Peyer's patch (tissue), 4 donors: Measurements from ENCODE around the gene PRXL2B.

Experiments
- POLR2A ChIP-seq, 2 donors: fragments of 450-650 bp; IDR thresholded peaks; one replicate each; pipeline ENCODE4 v1.5.1; 2017; ENCODE audit warnings: antibody characterized with exemption in 2 of 2, mild to moderate bottlenecking in 2 of 2, moderate library complexity in 2 of 2
- TF ChIP-seq, protein P1 (sequence below), 6 experiments: fragments of 450-650 bp in 4 of 6; fragments of 200-600 bp in 2 of 6; sonication (generic) in 1 of 6; IDR thresholded peaks; one replicate each; pipeline ENCODE4 v1.5.1; 2017 to 2019; ENCODE audit warnings: antibody characterized with exemption in 6 of 6, mild to moderate bottlenecking in 3 of 6, moderate library complexity in 1 of 6

DNA sequence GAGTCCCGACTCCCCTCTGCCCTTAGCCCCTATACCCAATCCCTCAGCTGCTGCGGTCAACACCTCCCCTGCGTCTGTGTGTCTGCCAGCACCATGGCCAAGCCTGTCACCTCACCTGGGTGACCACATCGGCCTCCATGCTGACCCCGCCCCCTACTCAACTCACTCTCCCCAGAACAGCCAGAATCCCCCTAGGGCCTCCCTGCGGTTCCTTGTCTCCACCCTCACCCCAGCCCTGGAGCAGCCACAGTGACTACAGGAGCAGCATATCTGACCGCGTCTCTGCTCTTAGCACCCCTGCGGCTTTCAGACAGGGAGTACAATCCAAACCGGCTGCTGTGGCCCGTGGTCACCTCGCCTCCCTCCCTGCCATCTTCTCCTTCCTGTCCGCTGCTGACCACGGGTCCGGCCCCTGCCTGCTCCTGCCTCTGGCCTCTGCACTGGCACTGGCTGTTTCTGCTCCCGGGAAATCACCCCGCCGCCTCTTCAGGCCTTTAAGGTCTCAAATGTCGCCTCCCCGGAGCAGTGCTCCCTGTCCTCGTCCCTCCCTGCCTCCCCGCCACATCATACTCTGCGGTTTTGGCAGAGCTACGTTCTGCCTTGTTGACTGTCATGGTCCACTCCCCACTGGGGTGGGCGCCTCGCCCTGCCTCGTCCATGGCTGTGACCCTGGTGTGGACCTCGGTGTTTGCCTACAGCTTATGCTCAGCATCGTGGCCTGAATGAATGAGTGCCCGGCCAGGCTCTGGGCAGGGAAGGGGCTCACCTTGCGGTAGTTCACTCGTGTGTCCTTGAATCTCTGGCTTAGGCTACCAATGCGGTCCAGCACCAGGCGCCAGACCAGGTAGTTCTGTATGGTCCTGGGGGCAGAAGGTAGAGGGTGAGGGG is 11.1 kb downstream of the PRXL2B start:
- no peak for TF ChIP-seq POLR2A (IDR thresholded peaks at IDR 0.05)
- TF ChIP-seq, protein P1, sequence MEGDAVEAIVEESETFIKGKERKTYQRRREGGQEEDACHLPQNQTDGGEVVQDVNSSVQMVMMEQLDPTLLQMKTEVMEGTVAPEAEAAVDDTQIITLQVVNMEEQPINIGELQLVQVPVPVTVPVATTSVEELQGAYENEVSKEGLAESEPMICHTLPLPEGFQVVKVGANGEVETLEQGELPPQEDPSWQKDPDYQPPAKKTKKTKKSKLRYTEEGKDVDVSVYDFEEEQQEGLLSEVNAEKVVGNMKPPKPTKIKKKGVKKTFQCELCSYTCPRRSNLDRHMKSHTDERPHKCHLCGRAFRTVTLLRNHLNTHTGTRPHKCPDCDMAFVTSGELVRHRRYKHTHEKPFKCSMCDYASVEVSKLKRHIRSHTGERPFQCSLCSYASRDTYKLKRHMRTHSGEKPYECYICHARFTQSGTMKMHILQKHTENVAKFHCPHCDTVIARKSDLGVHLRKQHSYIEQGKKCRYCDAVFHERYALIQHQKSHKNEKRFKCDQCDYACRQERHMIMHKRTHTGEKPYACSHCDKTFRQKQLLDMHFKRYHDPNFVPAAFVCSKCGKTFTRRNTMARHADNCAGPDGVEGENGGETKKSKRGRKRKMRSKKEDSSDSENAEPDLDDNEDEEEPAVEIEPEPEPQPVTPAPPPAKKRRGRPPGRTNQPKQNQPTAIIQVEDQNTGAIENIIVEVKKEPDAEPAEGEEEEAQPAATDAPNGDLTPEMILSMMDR (IDR thresholded peaks at IDR 0.05) = no peak
